SH-SY5Y (cell line): Measurements from ENCODE around the gene SUSD6.

Experiments used
- GATA2 ChIP-seq: IDR thresholded peaks from 2 replicates; pipeline ENCODE4 v1.6.1; 2011; ENCODE audit warnings: mild to moderate bottlenecking, low read depth, low read length
- GATA3 ChIP-seq: IDR thresholded peaks from 2 replicates; pipeline ENCODE4 v1.6.1; 2011; ENCODE audit warnings: low read depth, mild to moderate bottlenecking, low read length, moderate library complexity

Gene SUSD6

DNA sequence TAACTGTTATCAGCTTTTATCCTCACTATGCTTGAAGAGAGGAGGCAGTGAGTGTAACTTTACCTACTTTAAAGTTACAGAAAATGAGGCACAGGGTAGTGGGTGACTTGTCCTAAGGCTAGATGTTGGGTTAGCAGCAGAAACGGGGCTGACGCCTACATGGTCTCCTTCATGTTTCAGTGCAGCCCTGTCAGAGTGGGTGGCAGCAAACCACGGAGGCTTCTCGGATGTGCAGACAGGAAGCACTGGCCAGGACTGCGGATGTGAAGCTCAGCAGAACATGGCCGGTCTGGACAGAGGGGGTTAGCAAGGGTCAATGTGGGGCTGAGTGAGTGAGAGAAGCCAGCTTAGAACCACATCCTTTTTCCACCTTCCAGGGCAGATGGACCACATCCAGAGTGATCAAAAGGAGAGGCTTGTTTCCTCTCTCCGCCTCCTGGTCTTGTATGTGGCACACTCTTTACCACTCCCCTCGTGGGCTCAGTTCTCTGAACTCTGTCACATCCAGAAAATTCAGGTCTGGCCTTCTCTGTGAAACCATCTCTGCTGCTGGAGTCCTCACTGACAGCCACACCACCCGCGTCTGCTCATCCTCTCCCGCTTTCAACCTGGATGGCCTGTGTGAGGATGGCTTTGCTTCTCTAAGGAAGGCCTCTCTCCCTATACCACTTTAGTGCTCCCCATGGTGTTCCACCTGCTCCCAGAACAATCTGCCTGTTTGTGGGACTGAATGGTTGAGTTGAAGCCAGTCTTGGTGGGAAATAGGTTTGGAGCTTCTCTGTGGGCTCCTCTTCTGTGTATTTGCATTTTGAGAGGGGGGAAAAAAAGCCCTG, 14.1 kb downstream of the SUSD6 start:
- TF ChIP-seq GATA3 (no peak), GATA2 (no peak)

DNA sequence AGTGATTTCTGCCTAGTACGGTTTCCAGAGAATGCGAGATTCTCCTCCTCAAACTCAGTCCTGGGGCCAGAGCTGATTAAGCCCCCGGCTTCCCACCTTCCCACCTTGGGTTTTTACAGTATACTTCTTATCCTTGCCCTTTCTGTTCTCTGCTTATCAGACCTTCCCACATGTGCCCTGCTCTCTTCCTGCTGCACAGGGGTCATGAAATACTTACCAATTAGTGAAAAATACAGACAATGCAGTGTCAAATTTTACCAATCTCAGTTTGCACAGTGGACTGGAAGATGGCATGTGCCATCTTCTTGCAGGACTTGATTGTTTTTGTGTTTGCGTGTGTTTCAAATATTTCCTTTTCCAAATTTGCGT, 14.7 kb downstream of the SUSD6 start:
- TF ChIP-seq GATA3 (no peak), GATA2 (no peak)

DNA sequence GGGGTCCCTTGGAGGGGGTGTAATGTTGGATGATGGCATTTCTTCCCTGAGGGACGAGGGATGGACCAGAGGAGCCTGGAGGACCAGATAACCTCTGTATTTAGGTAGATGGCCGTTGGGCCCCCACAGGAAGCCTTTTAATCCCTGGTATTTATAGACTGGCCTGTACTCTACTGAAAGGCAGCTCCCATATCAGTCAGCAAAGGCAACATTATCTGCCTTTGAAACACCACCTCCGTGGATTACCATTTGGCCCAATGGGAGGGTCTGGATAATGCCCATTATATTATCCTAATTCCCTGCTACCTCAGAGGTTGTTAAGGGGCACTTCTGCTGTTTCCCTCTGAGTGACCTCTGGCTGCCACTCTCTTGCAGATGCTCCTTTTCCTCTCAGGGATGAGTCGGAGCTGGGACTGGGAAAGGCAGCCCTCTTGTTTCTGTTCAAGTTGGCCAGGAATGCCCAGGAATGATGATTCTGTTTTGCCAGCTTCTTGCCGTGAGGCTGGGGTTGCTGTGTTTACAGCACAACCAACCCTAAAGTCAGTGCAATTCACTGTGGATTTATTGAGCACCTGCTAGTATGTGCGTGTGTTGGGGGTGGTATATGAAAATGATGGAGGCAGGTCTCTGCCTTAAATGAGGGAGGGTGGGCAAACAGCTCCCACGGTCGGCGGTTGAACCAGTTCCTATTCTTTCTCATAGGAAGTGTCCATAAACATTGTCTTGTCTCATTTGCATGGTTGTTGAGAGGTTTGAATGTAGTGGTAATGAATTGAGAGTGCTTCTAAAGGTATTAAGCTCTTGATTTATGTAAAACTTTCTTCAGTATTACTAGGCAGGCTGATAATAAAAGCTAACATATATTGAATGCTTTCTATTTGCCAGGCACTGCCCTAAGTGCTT, 18.1 kb downstream of the SUSD6 start:
- TF ChIP-seq GATA3 (no peak), GATA2 (no peak)

DNA sequence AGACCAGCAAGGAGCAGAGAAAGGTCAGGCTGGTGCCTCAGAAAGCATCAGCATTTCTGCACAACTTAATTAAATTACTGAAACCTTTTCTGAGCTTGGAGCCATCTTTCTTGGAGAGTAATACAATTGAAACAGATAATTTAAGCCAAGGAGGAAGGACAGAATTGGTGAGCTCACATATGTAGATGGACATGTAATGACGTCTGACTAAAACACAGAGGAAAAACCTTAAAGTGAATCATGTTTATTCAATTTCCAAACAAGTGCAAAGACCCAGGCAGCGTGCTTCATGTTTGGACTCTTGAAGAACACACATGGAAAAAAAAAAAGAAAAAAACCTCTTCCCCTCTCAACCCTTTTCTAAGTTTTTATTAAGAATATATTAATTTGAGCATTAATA, 19.0 kb downstream of the SUSD6 start:
- TF ChIP-seq GATA2, result no peak

DNA sequence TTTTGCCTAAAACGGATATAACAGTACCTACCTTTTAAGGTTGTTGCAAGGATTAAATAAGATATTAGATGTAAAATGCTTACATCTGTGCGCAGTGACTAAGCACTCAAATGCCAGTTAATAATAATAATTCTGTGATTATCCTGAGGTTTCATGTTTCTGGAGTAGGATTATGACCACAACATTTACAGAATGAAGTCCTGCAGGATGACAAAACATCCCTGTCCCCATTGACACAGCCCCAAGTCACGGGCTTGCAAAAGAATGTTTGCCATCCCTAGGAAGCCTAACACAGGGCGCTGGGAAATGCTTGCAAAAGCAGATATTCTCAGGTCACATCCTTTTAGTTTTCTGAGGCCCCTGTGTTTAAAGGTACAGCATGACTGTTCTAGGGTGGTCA, 20.1 kb downstream of the SUSD6 start:
- TF ChIP-seq GATA2 (no peak), GATA3 (no peak)

DNA sequence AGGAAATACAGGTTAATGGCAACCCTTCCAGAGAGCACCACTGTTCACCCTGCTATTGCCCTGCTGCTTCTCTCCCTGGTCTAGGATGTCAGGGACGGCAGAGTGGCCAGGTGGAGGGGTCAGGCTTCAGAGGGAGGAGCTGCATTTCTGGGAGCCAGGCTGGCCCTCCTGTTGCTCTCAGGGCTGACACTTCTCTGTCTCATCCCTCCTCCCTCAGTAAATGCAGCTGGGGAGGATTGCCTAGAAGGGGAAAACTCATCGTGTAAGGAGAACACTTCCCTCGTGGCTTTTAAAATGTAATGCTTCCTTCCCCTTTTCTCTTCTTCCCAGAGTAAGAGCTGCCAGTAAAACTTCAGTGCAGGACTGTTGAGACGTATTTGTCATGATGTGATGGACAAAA, 20.8 kb downstream of the SUSD6 start:
- TF ChIP-seq GATA3, result no peak
- TF ChIP-seq GATA2, result no peak

DNA sequence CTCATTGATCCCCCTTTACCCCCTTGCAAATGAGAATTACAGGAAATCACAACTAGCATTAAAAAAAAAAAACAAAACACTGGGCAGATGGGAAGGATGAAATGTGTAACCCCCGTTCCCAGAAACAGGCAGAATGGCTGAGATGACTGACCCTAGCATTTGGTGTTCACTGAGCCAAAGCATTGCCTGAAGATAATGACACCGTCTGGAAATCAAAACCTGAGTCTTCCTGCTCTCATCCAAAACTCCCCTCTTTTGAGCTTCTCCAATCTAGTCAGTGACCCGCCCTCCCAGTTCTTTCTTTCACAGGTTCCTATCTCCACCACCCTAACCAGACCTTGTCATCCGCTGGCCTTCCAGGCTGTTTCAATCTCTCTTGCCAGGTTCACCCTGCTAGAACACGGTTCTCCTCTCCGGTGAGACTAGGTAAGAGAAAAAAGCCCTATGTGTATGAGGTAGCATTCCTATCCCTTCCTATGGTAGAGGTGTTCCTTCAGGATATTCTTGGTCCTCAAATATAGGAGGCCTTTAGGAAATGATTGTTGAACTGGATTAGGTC, 21.3 kb downstream of the SUSD6 start:
- TF ChIP-seq GATA2, result no peak
- no peak for TF ChIP-seq GATA3

DNA sequence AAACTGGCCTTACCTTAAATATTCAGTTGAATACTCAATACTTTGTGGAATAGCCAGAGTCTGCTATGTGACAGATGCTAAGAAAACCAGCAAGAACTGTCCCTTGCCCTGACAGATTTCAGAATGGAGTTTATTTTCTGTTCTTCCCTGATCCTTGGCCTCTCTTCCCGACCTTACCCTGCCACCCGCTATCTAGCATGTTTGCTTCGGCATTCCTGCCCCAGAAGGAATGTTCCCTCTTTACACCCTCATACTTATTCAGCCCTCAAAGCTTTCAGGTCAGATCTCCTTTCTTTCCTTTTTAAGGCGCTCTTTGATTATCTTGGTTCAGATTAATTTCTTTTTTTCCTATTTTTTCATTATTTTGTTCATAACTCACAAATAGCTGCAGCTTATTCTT, 21.8 kb downstream of the SUSD6 start:
- TF ChIP-seq GATA2 (no peak), GATA3 (no peak)

DNA sequence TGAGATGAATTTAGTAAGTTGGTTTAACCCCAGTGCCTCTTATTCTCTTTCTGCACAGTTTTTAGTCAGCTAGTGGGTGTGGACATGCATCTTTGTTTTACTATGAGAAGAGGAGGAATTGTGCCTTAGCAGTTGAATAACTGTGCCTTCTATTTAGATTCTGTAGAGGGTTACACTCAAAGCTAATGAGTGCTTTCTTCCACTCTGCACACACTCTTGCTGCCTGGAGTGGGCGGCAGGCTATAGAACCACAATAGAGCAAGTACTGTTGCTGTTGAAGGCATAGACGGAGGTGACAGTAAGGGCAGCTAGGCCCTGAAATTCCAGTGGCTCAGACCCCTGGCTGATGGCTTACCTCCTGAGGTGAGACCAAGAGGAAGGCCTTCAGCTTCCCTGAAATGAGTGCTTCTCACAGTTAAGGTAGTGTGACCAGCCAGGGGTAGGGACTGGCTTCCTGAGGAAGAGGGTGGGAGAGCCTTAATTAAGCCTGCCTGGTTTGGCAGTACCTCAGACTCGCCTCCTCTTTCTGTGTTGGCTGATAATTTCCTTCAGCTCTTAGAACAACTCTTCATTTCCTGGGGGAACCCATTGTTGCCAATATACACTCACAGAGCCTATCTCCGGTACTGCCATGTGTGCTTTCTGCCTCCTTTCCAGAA, 24.7 kb downstream of the SUSD6 start:
- TF ChIP-seq GATA3 (no peak), GATA2 (no peak)

DNA sequence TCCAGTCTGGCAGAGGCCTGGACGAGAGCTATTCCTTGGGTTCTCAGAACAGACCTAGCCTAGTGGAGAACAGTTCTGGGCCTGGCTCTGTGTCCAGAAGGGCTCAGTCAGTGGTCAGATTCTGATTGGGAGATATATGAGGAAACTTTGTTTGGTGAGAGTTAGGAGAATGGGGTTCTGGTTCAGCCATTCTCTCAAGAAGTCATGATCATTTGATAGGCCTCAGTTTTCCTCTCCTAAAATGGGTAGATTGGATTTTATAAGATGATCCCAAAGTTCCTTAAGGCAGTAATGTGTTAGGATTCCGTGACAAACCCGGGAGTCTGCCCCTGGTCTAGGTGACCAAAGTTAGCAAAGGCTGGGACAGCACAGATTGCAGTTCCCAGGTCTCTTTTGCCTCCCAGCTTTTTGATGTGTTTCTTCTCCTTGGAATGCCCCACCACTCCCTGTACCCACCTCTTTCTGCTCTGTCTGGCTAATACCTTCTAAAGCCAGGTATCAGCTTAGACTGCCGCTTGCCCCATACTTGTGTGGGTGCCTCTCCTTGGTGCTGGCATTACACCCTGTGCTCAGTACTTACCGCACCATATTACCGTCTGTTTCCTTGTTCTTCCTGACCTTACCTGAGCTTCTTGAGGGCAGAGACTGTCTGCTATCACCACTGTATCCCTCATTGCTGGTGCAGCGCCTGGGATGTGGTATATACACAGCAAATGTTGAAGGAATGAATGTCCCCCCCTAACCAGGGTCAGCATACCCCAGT, 25.5 kb downstream of the SUSD6 start:
- no peak for TF ChIP-seq GATA3
- no peak for TF ChIP-seq GATA2

DNA sequence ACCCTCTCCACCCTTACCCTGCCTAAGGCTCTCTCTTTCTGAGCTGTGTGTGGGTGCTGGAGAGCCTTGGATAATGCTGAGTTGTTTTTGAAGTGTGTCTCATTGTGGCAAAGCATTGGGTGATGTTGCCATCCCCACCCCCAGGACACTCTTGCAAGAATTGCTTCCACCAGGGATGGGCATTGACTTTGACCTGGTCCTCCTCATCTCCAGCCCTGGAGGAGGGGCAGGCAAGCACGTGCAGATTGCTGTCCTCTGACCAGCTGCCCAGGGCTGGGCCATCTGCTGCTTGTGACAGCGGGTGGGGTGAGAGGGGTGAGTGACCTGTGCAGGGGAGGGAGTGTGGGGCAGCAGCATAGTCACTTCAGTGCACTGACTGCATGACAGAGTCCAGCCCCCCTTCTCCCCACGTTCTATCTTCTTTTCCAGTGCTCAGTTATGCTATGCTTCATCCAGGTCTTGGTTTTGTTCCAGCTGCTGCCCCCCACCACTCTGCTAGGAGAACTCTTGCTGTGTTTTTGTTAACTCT, 26.2 kb downstream of the SUSD6 start:
- TF ChIP-seq GATA3, result no peak
- TF ChIP-seq GATA2, result no peak

DNA sequence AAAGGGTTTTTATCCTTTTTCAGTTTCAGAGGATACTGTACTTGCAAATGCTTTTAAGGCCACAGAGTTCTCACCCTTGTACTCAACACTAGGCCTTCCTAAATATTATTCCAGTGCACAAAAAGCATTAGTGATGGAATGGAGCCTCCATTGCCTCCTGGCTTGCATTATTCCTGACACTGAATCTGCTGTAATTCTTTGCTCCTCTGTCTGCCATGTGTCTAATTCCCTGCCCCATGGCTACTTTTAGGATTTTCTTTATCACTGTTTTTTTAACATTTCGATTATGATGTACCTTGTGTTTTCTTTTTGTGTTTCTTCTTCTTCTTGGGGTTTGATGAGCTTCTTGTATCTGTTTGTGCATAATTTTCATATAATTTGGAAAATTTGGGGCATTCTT, 29.5 kb downstream of the SUSD6 start:
- TF ChIP-seq GATA2 (no peak), GATA3 (no peak)
